LNCaP clone FGC (cell line): ENCODE data around the gene NAALADL2.

ENCODE experiments used
- DNase-seq: peaks from one replicate; pipeline ENCODE4 v3.0.0-alpha.2; 2011; ENCODE audit warnings: low read depth
- H3K4me3 ChIP-seq: 2 replicates; pipeline ENCODE4 v1.5.1; 2011; ENCODE audit warnings: mild to moderate bottlenecking, low read depth, low read length, control low read depth
- TF ChIP-seq, protein P1 (sequence below): IDR thresholded peaks from 2 replicates; pipeline ENCODE4 v1.5.1; 2012; ENCODE audit warnings: mild to moderate bottlenecking; ENCODE audit not compliant: control insufficient read depth, insufficient read depth; ENCODE audit errors: extremely low read depth

NAALADL2 gene

GRCh38 chr3:175018946-175019727, 160.0 kb downstream of the NAALADL2 start:
- TF ChIP-seq, protein P1, sequence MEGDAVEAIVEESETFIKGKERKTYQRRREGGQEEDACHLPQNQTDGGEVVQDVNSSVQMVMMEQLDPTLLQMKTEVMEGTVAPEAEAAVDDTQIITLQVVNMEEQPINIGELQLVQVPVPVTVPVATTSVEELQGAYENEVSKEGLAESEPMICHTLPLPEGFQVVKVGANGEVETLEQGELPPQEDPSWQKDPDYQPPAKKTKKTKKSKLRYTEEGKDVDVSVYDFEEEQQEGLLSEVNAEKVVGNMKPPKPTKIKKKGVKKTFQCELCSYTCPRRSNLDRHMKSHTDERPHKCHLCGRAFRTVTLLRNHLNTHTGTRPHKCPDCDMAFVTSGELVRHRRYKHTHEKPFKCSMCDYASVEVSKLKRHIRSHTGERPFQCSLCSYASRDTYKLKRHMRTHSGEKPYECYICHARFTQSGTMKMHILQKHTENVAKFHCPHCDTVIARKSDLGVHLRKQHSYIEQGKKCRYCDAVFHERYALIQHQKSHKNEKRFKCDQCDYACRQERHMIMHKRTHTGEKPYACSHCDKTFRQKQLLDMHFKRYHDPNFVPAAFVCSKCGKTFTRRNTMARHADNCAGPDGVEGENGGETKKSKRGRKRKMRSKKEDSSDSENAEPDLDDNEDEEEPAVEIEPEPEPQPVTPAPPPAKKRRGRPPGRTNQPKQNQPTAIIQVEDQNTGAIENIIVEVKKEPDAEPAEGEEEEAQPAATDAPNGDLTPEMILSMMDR: no peak
- DNase-seq: no peak

DNA sequence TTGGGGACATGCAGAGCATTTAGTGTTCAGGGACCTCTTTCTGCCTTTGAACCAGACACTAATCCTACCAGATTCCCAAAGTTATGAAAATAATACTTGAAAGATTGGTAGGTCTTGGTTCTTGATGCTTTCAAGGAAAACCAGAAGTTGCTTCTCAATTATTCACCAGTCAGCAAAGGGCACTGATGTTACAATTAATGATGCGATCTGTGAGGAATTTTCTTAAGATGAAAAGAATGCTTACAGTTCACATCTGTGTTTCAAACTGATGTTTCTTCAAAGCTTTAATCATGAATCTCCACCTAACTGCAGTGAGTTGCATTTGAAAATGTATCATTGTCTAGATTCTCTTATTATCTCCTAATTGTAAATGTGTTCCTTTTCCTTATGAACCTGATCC, 161.0 kb downstream of the NAALADL2 start:
- no peak overlapping the region for H3K4me3 ChIP-seq
- TF ChIP-seq, protein P1: no peak
- no peak for DNase-seq

More at GRCh38 chr3:175018946-175019727, 160.0 kb downstream of the NAALADL2 start:
- no peak overlapping the region for H3K4me3 ChIP-seq

DNA sequence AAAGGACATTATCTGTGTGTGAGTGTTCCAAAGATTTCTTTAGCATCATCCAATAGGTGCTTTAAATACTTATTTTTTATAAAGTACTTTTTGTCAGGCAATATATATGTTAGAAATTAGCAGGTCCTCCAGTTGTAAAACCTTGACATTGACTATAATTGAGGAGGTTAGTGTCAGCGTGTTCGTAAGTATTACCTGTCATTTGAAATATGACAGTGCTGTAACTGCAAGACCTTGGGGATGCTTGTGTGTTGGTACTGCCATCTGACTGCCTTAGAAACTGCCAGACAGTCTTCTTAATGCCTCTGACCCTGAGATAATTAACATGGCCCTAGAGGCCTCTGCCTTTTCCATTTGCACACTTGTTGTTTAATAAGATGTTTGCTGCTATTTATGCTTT, 170.7 kb downstream of the NAALADL2 start:
- DNase-seq: no peak
- TF ChIP-seq, protein P1: no peak
- no peak overlapping the region for H3K4me3 ChIP-seq

- DNase-seq: no peak
- TF ChIP-seq, protein P1: no peak
- no peak overlapping the region for H3K4me3 ChIP-seq
Observed at GRCh38 chr3:175039875-175040274, 180.7 kb downstream of the NAALADL2 start.

GRCh38 chr3:175041369-175041768, 182.2 kb downstream of the NAALADL2 start:
- H3K4me3 ChIP-seq: no peak overlapping the region
- TF ChIP-seq, protein P1: no peak
- DNase-seq: no peak

- TF ChIP-seq, protein P1: no peak
- H3K4me3 ChIP-seq: no peak overlapping the region
- no peak for DNase-seq
Observed at GRCh38 chr3:175046601-175047000, 187.5 kb downstream of the NAALADL2 start.

- no peak for DNase-seq
- H3K4me3 ChIP-seq: no peak overlapping the region
- TF ChIP-seq, protein P1: no peak
Observed at GRCh38 chr3:175047786-175048185, 188.7 kb downstream of the NAALADL2 start.
